HK-2 (cell line): ENCODE measurements around the gene RBFA.
"Not testable (repeated sequence)": the region's sequence is repeated elsewhere in the genome, so short reads cannot be mapped to it uniquely, and the experiment has no call there.

ENCODE experiments used
- DNase-seq: peaks from one replicate; pipeline ENCODE4 v3.0.0-alpha.2; 2018; ENCODE audit not compliant: unreplicated experiment

Gene RBFA

DNA sequence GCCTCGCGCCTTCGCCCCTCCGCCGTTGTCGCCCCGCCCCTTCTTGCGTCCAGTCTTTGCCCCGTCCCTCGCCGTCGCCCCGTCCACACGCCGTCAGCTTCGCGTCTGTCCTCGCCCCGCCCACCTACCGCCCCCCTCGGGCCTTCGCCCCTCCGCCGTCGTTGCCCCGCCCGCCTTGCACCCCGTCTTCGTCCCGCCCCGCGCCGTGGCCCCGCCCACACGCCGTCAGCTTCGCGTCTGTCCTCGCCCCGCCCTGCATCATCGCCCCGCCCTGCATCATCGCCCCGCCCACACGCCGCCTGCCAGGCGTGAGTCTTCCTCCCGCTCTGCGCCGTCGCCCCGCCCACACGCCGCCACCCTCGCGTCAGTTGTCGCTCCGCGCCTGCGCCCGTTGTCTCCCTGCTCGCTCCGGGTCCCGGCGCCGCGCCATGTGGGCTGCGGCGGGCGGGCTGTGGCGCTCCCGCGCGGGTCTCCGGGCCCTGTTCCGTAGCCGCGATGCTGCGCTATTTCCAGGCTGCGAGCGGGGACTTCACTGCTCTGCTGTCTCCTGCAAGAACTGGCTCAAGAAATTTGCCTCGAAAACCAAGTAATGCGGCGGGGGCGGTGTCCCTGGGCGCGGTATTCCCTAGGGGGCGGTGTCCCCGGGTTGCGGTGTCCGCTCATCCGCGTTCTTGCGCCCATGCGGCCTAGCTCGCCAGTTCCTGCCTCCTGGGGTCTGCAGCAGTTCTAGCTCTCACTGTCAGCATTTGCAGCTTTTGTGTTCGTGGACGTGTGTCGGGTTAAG lies at the start of gene RBFA:
Gene RBFA (plus strand): TSS at position 367 of the 784 bp plus-strand sequence. CDS start 62 bp downstream, at position 429.
- DNase-seq, result peak; percentile 99

- no peak for DNase-seq
Measured at GRCh38 chr18:79985172-79985571, 49.1 kb upstream of the RBFA start.

DNA sequence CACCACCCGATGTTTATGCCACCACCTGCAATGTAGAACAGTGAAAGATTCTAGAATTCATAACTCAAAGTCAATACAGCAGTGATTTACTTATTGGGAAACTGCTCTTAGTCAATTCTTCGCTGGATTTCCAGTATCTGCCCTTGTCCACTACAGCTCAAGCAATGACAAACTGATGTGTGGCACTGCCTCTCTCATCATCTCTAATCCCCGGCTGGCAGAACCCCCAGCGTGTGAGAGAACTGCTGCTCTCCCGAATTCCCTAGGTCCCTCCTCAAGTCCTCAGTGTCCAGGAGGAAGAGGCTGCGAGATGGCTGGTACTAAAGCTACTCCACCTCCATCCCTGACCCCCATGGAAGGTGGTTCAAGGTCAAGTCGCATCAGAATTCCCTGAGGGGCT lies 47.5 kb upstream of the RBFA start:
- DNase-seq, result no peak

- DNase-seq, result no peak
Measured at GRCh38 chr18:79987566-79987965, 46.7 kb upstream of the RBFA start.

GRCh38 chr18:79988071-79988450 lies 46.2 kb upstream of the RBFA start:
- peak; percentile 53 for DNase-seq

DNA sequence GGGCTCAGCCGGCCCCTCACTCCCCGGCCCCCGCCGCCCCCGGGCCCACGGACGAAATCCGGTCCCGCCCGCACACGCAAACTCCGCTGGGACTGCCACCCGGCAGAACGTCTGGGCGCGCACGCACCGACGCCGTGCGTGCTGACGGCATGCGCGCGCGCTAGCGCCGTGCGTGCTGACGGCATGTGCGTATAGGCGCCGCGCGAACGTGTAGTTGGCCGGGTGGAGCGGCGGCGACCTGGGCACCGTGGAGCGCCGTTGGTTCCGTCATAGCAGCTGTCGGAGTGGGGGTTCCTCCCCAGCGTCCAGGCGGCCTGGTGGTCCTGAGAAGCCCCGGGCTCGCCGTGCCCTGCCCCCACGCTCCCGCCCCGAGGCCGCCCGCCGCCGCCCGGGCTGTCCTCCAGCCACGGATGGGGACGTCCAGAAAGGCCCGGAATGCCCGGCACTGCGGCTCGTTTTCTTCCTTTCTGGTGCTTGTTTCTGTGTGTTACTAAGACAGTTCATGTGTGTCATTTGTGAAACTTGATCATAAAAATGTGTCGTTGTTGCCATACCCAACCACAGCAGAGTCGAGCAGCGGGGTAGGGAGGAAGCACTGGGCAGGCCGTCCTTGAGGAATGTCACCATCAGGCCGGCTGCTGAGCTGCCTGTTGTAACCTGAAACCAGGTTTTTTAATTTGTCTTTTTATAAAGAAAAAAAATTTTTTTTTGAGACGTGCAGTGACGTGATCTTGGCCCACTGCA lies 45.6 kb upstream of the RBFA start, which contains the start of gene TXNL4A:
Gene TXNL4A (minus strand): TSS at position 113 of the 744 bp plus-strand sequence. CDS start 171 bp downstream, outside the sequence.
- peak; percentile 72 for DNase-seq

- DNase-seq, result no peak
Measured at GRCh38 chr18:79989195-79989497, 45.1 kb upstream of the RBFA start.

- no peak for DNase-seq
Measured at GRCh38 chr18:79991494-79991893, 42.7 kb upstream of the RBFA start.

DNA sequence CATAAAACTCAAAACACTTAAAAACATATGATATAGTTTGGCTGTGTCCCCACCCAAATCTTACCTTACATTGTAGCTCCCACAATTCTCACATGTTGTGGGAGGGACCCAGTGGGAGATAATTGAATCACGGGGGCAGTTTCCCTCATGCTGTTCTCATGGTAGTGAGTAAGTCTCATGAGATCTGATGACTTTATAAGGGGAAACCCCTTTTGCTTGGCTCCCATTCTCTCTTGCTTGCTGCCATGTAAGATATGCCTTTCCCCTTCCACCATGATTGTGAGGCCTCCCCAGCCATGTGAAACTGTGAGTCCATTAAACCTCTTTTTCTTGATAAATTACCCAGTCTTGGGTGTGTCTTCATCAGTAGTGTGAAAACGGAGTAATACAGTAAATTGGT lies 34.5 kb upstream of the RBFA start:
- DNase-seq, result not testable (repeated sequence)

GRCh38 chr18:80000877-80001276 lies 33.4 kb upstream of the RBFA start:
- DNase-seq, result no peak

DNA sequence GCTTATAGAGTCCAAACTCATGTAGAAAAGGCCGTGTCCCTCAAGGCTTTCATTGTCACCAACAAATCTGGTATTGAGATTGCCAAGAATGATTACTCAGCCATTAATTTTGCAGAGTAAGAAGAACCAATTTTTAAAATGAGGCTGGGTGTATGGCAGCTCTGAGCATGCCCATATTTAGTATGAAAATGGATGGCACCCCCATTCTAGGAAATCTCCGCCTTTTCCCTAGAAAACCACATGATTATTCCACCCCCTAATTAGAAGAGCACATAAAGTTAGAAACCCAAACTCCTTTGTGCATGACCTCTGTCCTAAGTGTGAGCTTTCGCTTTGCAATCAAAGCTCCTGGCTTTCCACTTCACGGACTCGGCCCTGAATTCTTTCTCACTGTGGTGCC lies 31.8 kb upstream of the RBFA start:
- DNase-seq, result no peak

- DNase-seq, result no peak
Measured at GRCh38 chr18:80004600-80005342, 29.5 kb upstream of the RBFA start.

- DNase-seq, result no peak
Measured at GRCh38 chr18:80006724-80007123, 27.5 kb upstream of the RBFA start.

- DNase-seq, result peak; percentile 80
Measured at GRCh38 chr18:80009661-80010550, 24.3 kb upstream of the RBFA start.

DNA sequence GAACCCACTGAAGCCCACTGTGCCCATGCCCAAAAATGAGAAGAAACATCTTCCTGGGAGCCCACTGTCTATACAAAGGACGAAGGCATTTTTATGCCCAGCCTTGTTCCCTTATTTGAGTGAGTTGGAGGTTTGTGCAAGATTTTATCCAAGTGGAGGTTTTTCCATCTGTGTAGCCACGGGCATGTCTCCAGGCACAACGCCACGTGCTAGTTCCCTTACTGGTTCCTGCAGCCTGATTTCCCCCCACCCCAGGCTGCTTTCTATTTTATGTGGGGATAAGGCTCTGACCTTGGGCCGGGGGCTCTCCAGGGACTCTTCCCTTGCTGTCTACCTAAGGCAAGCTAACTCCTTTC lies 23.7 kb upstream of the RBFA start:
- DNase-seq, result no peak

DNA sequence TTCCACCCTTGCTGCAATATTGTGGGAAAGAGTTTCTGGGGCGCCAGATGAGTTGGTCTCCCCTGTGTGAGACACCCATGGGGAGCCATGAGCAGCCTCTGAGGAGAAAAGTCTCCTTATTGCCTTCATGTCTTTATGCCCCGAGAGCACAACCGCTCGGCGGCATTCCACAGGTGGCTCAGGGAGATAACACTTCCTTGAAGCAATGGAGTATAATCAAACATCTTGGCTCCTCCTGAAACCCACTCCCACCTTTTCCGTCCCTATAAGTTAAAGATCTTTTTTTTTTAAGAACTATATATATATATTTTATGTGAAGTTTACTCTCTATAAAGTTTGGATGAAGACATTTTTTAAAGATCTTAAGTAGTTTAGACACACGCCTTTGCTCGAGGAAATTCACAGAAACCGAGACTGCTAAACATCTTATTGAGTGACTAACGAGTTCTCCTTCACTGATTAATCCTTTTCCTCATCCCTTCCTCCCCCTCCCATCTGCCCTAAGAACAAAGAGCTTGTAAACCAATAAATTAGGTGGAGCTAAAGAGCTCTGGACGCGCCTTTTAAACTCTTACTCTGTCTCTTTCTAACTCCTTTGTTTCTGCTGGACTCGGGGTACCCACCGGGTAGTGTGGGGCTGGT lies 22.6 kb upstream of the RBFA start:
- DNase-seq, result not testable (repeated sequence)

DNA sequence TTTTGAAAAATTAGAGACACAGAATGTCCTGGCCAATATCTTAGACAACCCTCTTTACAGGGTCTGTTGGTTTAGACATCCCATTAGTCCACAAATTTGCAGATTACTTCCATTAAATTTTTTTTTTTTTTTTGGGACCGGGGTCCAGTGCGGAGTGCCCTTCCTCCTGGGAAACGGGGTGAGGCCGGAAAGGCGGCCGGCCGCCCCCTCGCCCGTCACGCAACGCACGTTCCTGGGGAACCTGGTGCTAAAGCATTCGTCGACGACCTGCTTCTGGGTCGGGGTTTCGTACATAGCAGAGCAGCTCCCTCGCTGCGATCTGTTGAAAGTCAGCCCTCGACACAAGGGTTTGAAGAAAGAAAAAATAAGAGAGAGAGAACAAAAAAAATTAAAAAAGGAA lies 21.5 kb upstream of the RBFA start:
- DNase-seq, result no peak

GRCh38 chr18:80022613-80023012 lies 11.6 kb upstream of the RBFA start:
- no peak for DNase-seq

DNA sequence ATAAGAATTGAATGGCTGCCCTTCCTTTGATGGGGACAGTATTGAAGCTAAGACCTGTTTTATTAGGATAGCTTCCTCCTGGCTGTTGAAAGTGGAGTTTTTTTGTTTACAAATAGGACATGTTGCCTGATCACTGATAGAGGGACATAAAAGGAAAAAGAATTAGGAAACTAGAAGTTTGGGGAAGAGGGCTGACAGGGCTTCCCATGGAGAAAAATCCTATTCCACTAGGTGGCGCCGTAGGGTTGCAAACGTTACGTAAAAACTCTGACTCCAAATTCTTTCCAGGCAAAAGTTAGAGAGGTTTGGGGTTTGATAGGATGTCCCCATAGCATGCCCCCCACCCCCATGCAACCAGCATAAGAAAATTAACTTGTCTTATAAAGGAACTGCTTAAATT lies 11.1 kb upstream of the RBFA start:
- DNase-seq, result no peak

DNA sequence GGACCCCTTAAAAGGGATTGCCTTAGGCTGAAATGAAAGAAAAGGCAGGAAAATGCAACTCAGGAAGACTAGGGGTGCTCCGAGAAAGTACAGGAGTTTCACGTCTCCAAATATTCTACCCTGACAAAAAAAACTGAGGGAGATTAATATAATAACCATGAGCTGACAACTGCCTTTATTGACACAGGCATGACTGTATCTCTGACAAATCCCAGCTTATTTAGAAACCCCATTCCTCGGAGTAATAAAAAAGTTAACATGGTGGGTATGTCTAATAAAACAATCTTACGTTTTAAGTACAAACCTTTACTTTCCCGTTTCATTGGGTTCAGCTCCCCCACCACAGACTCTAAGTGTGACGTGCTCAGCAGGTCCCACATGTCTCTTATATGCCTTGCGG lies 7.9 kb upstream of the RBFA start:
- no peak for DNase-seq

GRCh38 chr18:80027719-80028118 lies 6.5 kb upstream of the RBFA start:
- not testable (repeated sequence) for DNase-seq
